Cardiac fibroblast (primary cell): Measurements from ENCODE around the gene FHAD1.

ENCODE experiments used
- DNase-seq, 2 donors: peaks; one replicate each; pipeline versions ENCODE4 v3.0.0 to v3.0.0-alpha.2; 2010; ENCODE audit warnings: low read depth in 2 of 2
- H3K4me3 ChIP-seq, 2 donors: replicated peaks in 1 of 2; 1 replicate in 1 of 2; 2 replicates in 1 of 2; pipeline ENCODE4 v1.5.1; 2011; ENCODE audit warnings: low read depth in 2 of 2, low read length in 2 of 2, mild to moderate bottlenecking in 2 of 2, moderate library complexity in 1 of 2
- CTCF ChIP-seq: IDR thresholded peaks from one replicate; pipeline ENCODE4 v1.5.1; 2011; ENCODE audit warnings: low read depth, mild to moderate bottlenecking, low read length, inconsistent platforms

The FHAD1 gene

GRCh38 chr1:15246960-15247614, at the start of gene FHAD1:
TSS of gene FHAD1 (plus strand) at chr1:15247223. CDS start at chr1:15251785, 4,562 bp downstream.
- peak within 1 kb of the TSS; percentile 35 to 40 for H3K4me3 ChIP-seq
- no peak for TF ChIP-seq CTCF
- DNase-seq, result peak; percentile 40 to 67

GRCh38 chr1:15197591-15198447, 49.2 kb upstream of the FHAD1 start:
- H3K4me3 ChIP-seq, result no peak overlapping the region
- TF ChIP-seq CTCF, result no peak
- no peak for DNase-seq

DNA sequence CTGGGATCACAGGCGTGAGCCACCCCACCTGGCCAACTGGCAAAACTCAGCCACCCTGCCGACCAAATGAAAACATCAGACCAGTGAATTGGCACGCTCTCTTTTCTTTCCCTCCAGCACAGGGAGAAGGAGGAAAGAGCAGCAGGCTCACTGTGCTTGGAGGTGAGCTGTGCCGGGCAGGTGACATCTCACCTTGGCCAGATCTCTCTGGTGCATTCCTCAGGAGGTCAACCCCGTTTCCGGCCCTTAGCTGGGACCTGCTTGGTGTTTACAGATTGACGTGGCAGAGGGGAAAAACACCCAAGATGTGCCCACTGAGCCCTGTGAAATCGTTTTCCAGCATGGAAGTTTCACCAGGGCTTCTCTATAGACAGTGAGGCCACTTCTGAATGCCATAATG, 48.3 kb upstream of the FHAD1 start:
- no peak for TF ChIP-seq CTCF
- DNase-seq, result no peak
- no peak overlapping the region for H3K4me3 ChIP-seq

DNA sequence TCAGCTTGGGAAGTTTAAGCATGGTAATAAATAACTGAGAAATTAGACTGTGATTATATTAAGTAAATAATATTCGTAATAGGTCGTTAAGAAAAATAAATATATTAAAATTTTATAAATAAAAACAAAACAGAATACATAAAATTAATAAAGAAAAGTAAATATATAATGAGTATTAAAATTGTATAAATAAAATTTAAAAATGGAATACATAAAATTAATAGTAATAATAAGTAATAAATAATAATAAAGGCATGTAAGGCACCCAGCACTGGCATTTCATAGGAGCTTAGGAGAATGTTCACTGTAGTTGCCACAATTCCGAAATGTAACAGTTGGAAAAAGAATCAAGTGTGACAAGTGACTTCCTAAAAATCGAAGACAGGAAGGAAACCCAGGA, 45.8 kb upstream of the FHAD1 start:
- no peak overlapping the region for H3K4me3 ChIP-seq
- TF ChIP-seq CTCF, result no peak
- DNase-seq, result no peak

DNA sequence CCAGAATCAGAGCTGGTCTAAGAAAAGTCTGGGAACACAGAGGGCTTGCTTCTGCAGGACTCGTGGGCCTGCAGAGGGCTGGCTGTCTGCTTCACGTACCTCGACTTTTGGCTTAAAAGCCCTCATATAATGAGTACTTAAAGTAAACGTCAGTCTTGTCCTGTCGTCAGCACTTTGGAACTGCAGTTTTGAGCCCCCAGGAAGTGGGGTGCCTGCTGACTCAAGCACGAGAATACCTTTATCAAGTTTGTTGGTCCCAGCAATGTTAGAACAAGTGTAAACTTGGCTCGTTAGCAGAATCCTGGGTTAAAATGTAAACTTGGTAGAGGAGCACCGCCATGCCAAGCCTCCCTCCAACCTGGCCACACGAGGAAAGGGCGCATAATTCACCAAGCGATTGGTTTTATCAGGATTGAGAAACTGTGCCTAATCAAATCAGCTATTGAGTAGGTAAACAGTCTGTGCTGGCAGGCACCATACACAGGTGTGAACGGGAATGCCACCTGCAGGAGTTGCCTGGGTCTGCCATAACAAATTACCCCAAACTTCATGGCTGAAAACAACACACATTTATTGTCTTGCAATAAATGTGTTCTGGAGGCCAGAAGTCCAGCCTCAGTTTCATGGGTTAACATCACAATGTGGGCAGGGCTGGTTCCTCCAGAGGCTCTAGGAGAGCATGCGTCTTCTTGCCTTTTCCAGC, 45.0 kb upstream of the FHAD1 start:
- no peak for TF ChIP-seq CTCF
- DNase-seq, result no peak
- H3K4me3 ChIP-seq, result no peak overlapping the region

- no peak for DNase-seq
- no peak for TF ChIP-seq CTCF
- H3K4me3 ChIP-seq, result no peak overlapping the region
These were observed 42.1 kb upstream of the FHAD1 start for GRCh38 chr1:15204931-15205330.
